HCT116 (cell line): Measurements from ENCODE around the gene TMEM121B. TPM values are rescaled to one million over a fixed set of nuclear protein-coding genes. Genes with fewer than 3 reads are reported as not detected.

Source experiments
- ATAC-seq: fragments of 200-7000 bp; cut with Tn5 transposase; 2 replicates; pipeline ENCODE4 v1.9.1; 2020; ENCODE audit warnings: mild to moderate bottlenecking, moderate library complexity
- BruUV-seq: library from RNA; stranded (reverse); fragments of 400-500 nt; replicated peaks from 2 replicates; lab custom pipeline; 2021; lab: Mats Ljungman, UMichigan
- CTCF ChIA-PET: fragments of 300-600 bp; sonication (Branson Sonifier 250); formaldehyde crosslinking; loops from one replicate; lab custom pipeline; 2021; ENCODE audit warnings: antibody characterized with exemption; lab: Charles Lee
- POLR2A ChIA-PET: fragments of 300-600, 350-600 bp; sonication (Branson Sonifier 250); formaldehyde crosslinking; loops from one replicate; lab custom pipeline; 2021; ENCODE audit warnings: antibody characterized with exemption; lab: Charles Lee
- RAD21 ChIA-PET, 2 experiments: fragments of 300-600 bp; sonication (Branson Sonifier 250); formaldehyde crosslinking; loops; one replicate each; lab custom pipeline; 2023; ENCODE audit warnings: low total read pairs in 2 of 2; ENCODE audit not compliant: uncharacterized antibody in 2 of 2, unreplicated experiment in 2 of 2, low non-redundant PET in 1 of 2; lab: Charles Lee
- DNase-seq: peaks from one replicate; pipeline ENCODE4 v3.0.0-alpha.2; 2010; ENCODE audit warnings: low read depth, low spot score
- H2AFZ ChIP-seq: fragments of 200-600 bp; shearing (Covaris generic), sonication (generic); 2 replicates; pipeline ENCODE4 v1.6.1; 2017; ENCODE audit warnings: low read depth, mixed run types, mixed read lengths, antibody characterized with exemption, low read length; ENCODE audit not compliant: poor library complexity, severe bottlenecking
- H3K27ac ChIP-seq: 2 replicates; pipeline ENCODE4 v1.5.1; 2012; ENCODE audit warnings: low read depth, low read length
- H3K27me3 ChIP-seq: fragments of 200-600 bp; sonication (generic); 2 replicates; pipeline ENCODE4 v1.6.1; 2016; ENCODE audit warnings: mixed run types, low read length, mixed read lengths; ENCODE audit not compliant: insufficient read depth
- H3K36me3 ChIP-seq, 2 experiments: fragments of 200-500 bp in 1 of 2; fragments of 200-600 bp in 1 of 2; sonication (Bioruptor generic) in 1 of 2; sonication (generic) in 1 of 2; 2 replicates each; pipeline versions ENCODE4 v1.5.1 to v1.6.1; 2014 to 2016; ENCODE audit warnings: low read length in 2 of 2, inconsistent platforms in 1 of 2, mixed read lengths in 1 of 2, mixed run types in 1 of 2; ENCODE audit not compliant: insufficient read depth in 2 of 2, control insufficient read depth in 1 of 2
- H3K4me1 ChIP-seq, 2 experiments: fragments of 200-600 bp in 1 of 2; sonication (generic) in 1 of 2; 2 replicates each; pipeline versions ENCODE4 v1.5.1 to v1.6.1; 2012 to 2017; ENCODE audit warnings: low read length in 2 of 2, inconsistent platforms in 1 of 2, mild to moderate bottlenecking in 1 of 2, mixed read lengths in 1 of 2, mixed run types in 1 of 2, moderate library complexity in 1 of 2; ENCODE audit not compliant: insufficient read depth in 2 of 2, control insufficient read depth in 1 of 2
- H3K4me2 ChIP-seq: fragments of 200-600 bp; sonication (generic); 2 replicates; pipeline ENCODE4 v1.6.1; 2017; ENCODE audit warnings: mixed run types, low read length, mixed read lengths
- H3K4me3 ChIP-seq, 2 experiments: fragments of 200-600 bp in 1 of 2; sonication (generic) in 1 of 2; replicated peaks in 1 of 2; 2 replicates each; pipeline ENCODE4 v1.5.1; 2011 to 2016; ENCODE audit warnings: low read length in 2 of 2, control low read depth in 1 of 2, low read depth in 1 of 2, mild to moderate bottlenecking in 1 of 2, mixed read lengths in 1 of 2, mixed run types in 1 of 2
- H3K79me2 ChIP-seq: fragments of 200-600 bp; sonication (generic); 2 replicates; pipeline ENCODE4 v1.6.1; 2017; ENCODE audit warnings: mild to moderate bottlenecking, mixed run types, low read length, moderate library complexity, mixed read lengths; ENCODE audit not compliant: insufficient read depth
- H3K9ac ChIP-seq: fragments of 200-600 bp; sonication (generic); 2 replicates; pipeline ENCODE4 v1.6.1; 2016; ENCODE audit warnings: low read length, mixed read lengths
- H3K9me2 ChIP-seq: fragments of 200-600 bp; sonication (generic), shearing (Covaris generic); 2 replicates; pipeline ENCODE4 v1.6.1; 2017; ENCODE audit warnings: mixed run types, mild to moderate bottlenecking, moderate library complexity; ENCODE audit not compliant: insufficient read depth
- H3K9me3 ChIP-seq, 2 experiments: fragments of 200-500 bp in 1 of 2; fragments of 200-600 bp in 1 of 2; sonication (Bioruptor generic) in 1 of 2; sonication (generic) in 1 of 2; 2 replicates each; pipeline ENCODE4 v1.6.1; 2014 to 2017; ENCODE audit warnings: low read length in 2 of 2, mixed read lengths in 2 of 2, inconsistent platforms in 1 of 2, low read depth in 1 of 2, mild to moderate bottlenecking in 1 of 2, mixed run types in 1 of 2, moderate library complexity in 1 of 2; ENCODE audit not compliant: control insufficient read depth in 1 of 2, insufficient read depth in 1 of 2
- H4K20me1 ChIP-seq: fragments of 200-600 bp; sonication (generic), shearing (Covaris generic); 2 replicates; pipeline ENCODE4 v1.6.1; 2017; ENCODE audit warnings: mixed run types, mild to moderate bottlenecking, moderate library complexity; ENCODE audit not compliant: insufficient read depth
- CEBPB ChIP-seq: IDR thresholded peaks from 2 replicates; pipeline ENCODE4 v1.6.1; 2012; ENCODE audit warnings: low read depth
- CTCF ChIP-seq, 3 experiments: fragments of 200-600 bp in 1 of 3; sonication (generic) in 1 of 3; IDR thresholded peaks in 2 of 3; conservative IDR thresholded peaks in 1 of 3; 2 replicates each; pipeline ENCODE4 v1.5.1; 2012 to 2017; ENCODE audit warnings: low read depth in 2 of 3, low read length in 2 of 3, antibody characterized with exemption in 1 of 3, borderline replicate concordance in 1 of 3, control low read depth in 1 of 3, mild to moderate bottlenecking in 1 of 3, mixed read lengths in 1 of 3, mixed run types in 1 of 3, moderate library complexity in 1 of 3; ENCODE audit not compliant: insufficient read depth in 1 of 3
- EZH2 ChIP-seq: fragments of 200-600 bp; sonication (generic); IDR thresholded peaks from 2 replicates; pipeline ENCODE4 v1.6.1; 2017; ENCODE audit warnings: antibody characterized with exemption, mixed run types
- JUND ChIP-seq: IDR thresholded peaks from 2 replicates; pipeline ENCODE4 v1.6.1; 2012
- MAX ChIP-seq: IDR thresholded peaks from 2 replicates; pipeline ENCODE4 v1.6.1; 2012
- SP1 ChIP-seq: IDR thresholded peaks from 2 replicates; pipeline ENCODE4 v1.6.1; 2012; ENCODE audit warnings: low read depth
- SRF ChIP-seq: IDR thresholded peaks from 2 replicates; pipeline ENCODE4 v1.6.1; 2012; ENCODE audit warnings: low read depth
- ZFX ChIP-seq: fragments of 450-650 bp; IDR thresholded peaks from 2 replicates; pipeline ENCODE4 v1.6.1; 2017
- intact Hi-C: fragments of 100-400 bp; cut with micrococcal nuclease; formaldehyde crosslinking; loops from 2 replicates; pipeline ENCODE4 v1.10.0; 2022
- total RNA-seq: library from RNA; stranded (reverse); gene quantifications from one replicate; pipeline ENCODE4 v1.2.1, GENCODE V29; 2021; ENCODE audit not compliant: unreplicated experiment

Gene TMEM121B
- total RNA-seq, 1 experiment from 2014 or later: 0.57 TPM

- Histone ChIP-seq H3K4me2 (peak overlapping the region; percentile 82), H4K20me1 (no peaks in the 10 kb centered on the region), H3K4me1 (peaks cover 16 to 31% of the 10 kb centered on the region in 2 experiments), H3K9me2 (no peaks in the 10 kb centered on the region), H3K4me3 (peak overlapping the region; percentile 71 to 78), H3K9ac (peak overlapping the region; percentile 93), H2AFZ (no peak overlapping the region), H3K27me3 (no peaks in the 10 kb centered on the region), H3K36me3 (peaks cover 2 to 8% of the 10 kb centered on the region in 2 experiments; a peak in 1 of 4 replicates), H3K79me2 (peaks cover 62% of the 10 kb centered on the region), H3K27ac (peak overlapping the region; percentile 94), H3K9me3 (no peaks in the 10 kb centered on the region)
- intact Hi-C loops: loop anchor here (5.0 kb wide), 1 partner anchor 345 kb away; no protein-coding TSS in a partner anchor
- ChIA-PET RAD21 (interaction anchor here (0.8 to 1.0 kb wide), 3 partner anchors 14 to 56 kb away, joined by 3 read pairs; no protein-coding TSS in a partner anchor), POLR2A (interaction anchor here (1.0 to 2.3 kb wide), 2 partner anchors 13 to 14 kb away, joined by 3 to 7 read pairs; no protein-coding TSS in a partner anchor), CTCF (interaction anchor here (1.4 to 11.1 kb wide), 2 partner anchors 15 to 344 kb away, joined by 3 to 125 read pairs; no protein-coding TSS in a partner anchor)
- no peak for TF ChIP-seq CTCF (IDR thresholded peaks at IDR 0.05 in 2 of 3, conservative IDR thresholded peaks at IDR 0.05 in 1 of 3; ENCODE audit: borderline replicate concordance in 1 of 3, insufficient read depth in 1 of 3, low read depth in 2 of 3, low read length in 2 of 3)
- no peak for TF ChIP-seq JUND
- TF ChIP-seq CEBPB: no peak
- TF ChIP-seq SP1: no peak
- TF ChIP-seq EZH2: no peak
- no peak for TF ChIP-seq MAX
- no peak for TF ChIP-seq SRF
- no peak for TF ChIP-seq ZFX
- TSS peak; percentile 59 for BruUV-seq
- no peak for DNase-seq
- ATAC-seq: no peak
Observed at GRCh38 chr22:17157714-17158113, 36.6 kb upstream of the TMEM121B start.
